WTC11 (cell line): ENCODE data around the gene DDX25. TPM values are rescaled to one million over a fixed set of nuclear protein-coding genes. Genes with fewer than 3 reads are reported as not detected.

Source experiments
- ATAC-seq: fragments of 200-7000 bp; cut with Tn5 transposase; 2 replicates; pipeline ENCODE4 v1.10.0; 2021; ENCODE audit warnings: mild to moderate bottlenecking, moderate library complexity
- CTCF ChIA-PET: fragments of 300-600 bp; sonication (Branson Sonifier 250); formaldehyde crosslinking; loops from one replicate; lab custom pipeline; 2021; ENCODE audit warnings: antibody characterized with exemption; lab: Charles Lee
- POLR2A ChIA-PET: fragments of 350-600 bp; sonication (Branson Sonifier 250); formaldehyde crosslinking; loops from one replicate; lab custom pipeline; 2021; ENCODE audit warnings: antibody characterized with exemption; lab: Charles Lee
- DNase-seq: peaks from one replicate; pipeline ENCODE4 v3.0.0; 2021; ENCODE audit warnings: low spot score
- H3K27ac Mint-ChIP-seq: 2 replicates; pipeline ENCODE4 v1.8.0; 2021; ENCODE audit warnings: mixed read lengths
- H3K27me3 Mint-ChIP-seq: 2 replicates; pipeline ENCODE4 v1.8.0; 2021; ENCODE audit warnings: low read depth, mild to moderate bottlenecking, moderate library complexity, mixed read lengths
- H3K36me3 Mint-ChIP-seq: 2 replicates; pipeline ENCODE4 v1.8.0; 2021; ENCODE audit warnings: mixed read lengths
- H3K4me1 Mint-ChIP-seq: 2 replicates; pipeline ENCODE4 v1.8.0; 2022; ENCODE audit warnings: mixed read lengths
- H3K4me3 Mint-ChIP-seq: 2 replicates; pipeline ENCODE4 v1.8.0; 2021; ENCODE audit warnings: mild to moderate bottlenecking, moderate library complexity, mixed read lengths
- H3K9me3 Mint-ChIP-seq: 2 replicates; pipeline ENCODE4 v1.8.0; 2021; ENCODE audit warnings: mixed read lengths
- AFF4 ChIP-seq: sonication (generic); formaldehyde crosslinking; IDR thresholded peaks from 2 replicates; pipeline ENCODE4 v1.8.1; 2023; ENCODE audit warnings: mild to moderate bottlenecking, missing genetic modification reagents, borderline replicate concordance
- ERG ChIP-seq: fragments of 250-450 bp; sonication (Bioruptor Pico); IDR thresholded peaks from 2 replicates; pipeline ENCODE4 v1.8.0; 2021; ENCODE audit warnings: mild to moderate bottlenecking
- FOXP1 ChIP-seq: sonication (generic); formaldehyde crosslinking; IDR thresholded peaks from 2 replicates; pipeline ENCODE4 v1.8.0; 2022; ENCODE audit warnings: missing genetic modification reagents, mild to moderate bottlenecking, moderate library complexity, borderline replicate concordance
- GTF2I ChIP-seq: fragments of 250-450 bp; sonication (Bioruptor Pico); conservative IDR thresholded peaks from 2 replicates; pipeline ENCODE4 v1.4.0; 2021; ENCODE audit warnings: mild to moderate bottlenecking
- IRF1 ChIP-seq: sonication (generic); formaldehyde crosslinking; IDR thresholded peaks from 2 replicates; pipeline ENCODE4 v1.8.0; 2023; ENCODE audit warnings: missing genetic modification reagents
- MXD4 ChIP-seq: fragments of 250-450 bp; sonication (Bioruptor Pico); IDR thresholded peaks from 2 replicates; pipeline ENCODE4 v1.8.0; 2021; ENCODE audit warnings: mild to moderate bottlenecking, moderate library complexity, borderline replicate concordance
- NFYB ChIP-seq: sonication (generic); formaldehyde crosslinking; conservative IDR thresholded peaks from 2 replicates; pipeline ENCODE4 v1.8.0; 2022; ENCODE audit warnings: low read depth, missing genetic modification reagents
- NR3C1 ChIP-seq: sonication (generic); formaldehyde crosslinking; conservative IDR thresholded peaks from 2 replicates; pipeline ENCODE4 v1.8.1; 2023; ENCODE audit warnings: low read depth, mild to moderate bottlenecking, missing genetic modification reagents
- RELA ChIP-seq: sonication (generic); formaldehyde crosslinking; IDR thresholded peaks from 2 replicates; pipeline ENCODE4 v1.8.1; 2022; ENCODE audit warnings: missing genetic modification reagents, mild to moderate bottlenecking, borderline replicate concordance
- SP1 ChIP-seq: sonication (generic); formaldehyde crosslinking; conservative IDR thresholded peaks from 2 replicates; pipeline ENCODE4 v1.8.1; 2022; ENCODE audit warnings: missing genetic modification reagents
- ZNF138 ChIP-seq: sonication (generic); formaldehyde crosslinking; conservative IDR thresholded peaks from 2 replicates; pipeline ENCODE4 v1.8.1; 2022; ENCODE audit warnings: mild to moderate bottlenecking, moderate library complexity, missing genetic modification reagents
- ZNF416 ChIP-seq: fragments of 250-450 bp; sonication (Bioruptor Pico); IDR thresholded peaks from 2 replicates; pipeline ENCODE4 v1.9.0; 2021; ENCODE audit warnings: mild to moderate bottlenecking, inconsistent platforms
- ZNF532 ChIP-seq: fragments of 250-450 bp; sonication (Bioruptor Pico); IDR thresholded peaks from 2 replicates; pipeline ENCODE4 v1.9.0; 2021; ENCODE audit warnings: mild to moderate bottlenecking, borderline replicate concordance
- total RNA-seq: library from RNA; stranded (reverse); gene quantifications from 3 replicates; pipeline ENCODE4 v1.2.3, GENCODE V29; 2021
- TF ChIP-seq, protein P1 (sequence below): fragments of 250-450 bp; sonication (Bioruptor Pico); IDR thresholded peaks from 2 replicates; pipeline ENCODE4 v2.1.2; 2022; ENCODE audit warnings: mild to moderate bottlenecking, moderate library complexity
- TF ChIP-seq, protein P2 (sequence below): sonication (generic); formaldehyde crosslinking; IDR thresholded peaks from 2 replicates; pipeline ENCODE4 v1.8.0; 2022; ENCODE audit warnings: mild to moderate bottlenecking, missing genetic modification reagents
- TF ChIP-seq, protein P3 (sequence below): fragments of 250-450 bp; sonication (Bioruptor Pico); IDR thresholded peaks from 2 replicates; pipeline ENCODE4 v1.9.0; 2021; ENCODE audit warnings: moderate library complexity, mild to moderate bottlenecking, inconsistent platforms, borderline replicate concordance

The DDX25 gene
- total RNA-seq, 1 experiment from 2014 or later, result 17.5 TPM

DNA sequence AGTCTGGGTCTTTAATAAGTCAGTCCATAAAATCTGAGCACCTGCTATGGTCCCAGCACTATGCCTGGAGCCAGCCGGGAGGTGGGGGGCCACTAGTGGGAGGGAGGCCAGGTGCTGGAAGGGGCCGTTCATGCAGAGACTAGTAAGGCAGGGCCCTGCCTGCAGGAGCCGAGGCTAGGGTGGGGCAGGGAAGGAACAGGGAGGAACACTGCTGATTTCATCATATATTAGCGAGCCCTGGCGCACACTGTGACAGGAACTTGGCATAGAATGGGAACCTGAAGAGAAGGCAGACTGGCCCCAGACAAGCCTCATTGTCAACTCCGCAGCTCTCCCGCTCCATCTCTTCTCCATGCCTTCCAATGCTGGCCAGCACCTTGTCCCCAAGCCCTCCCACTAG lies 48.7 kb downstream of the DDX25 start:
- Mint-ChIP-seq H3K36me3 (no peaks in the 10 kb centered on the region), H3K9me3 (no peaks in the 10 kb centered on the region)
- POLR2A ChIA-PET, result no interaction called here

More for the DNA sequence above, 48.7 kb downstream of the DDX25 start:
- Mint-ChIP-seq H3K27ac (no peak overlapping the region), H3K4me1 (peaks cover 8% of the 10 kb centered on the region; the same call in 1 of the 2 replicates), H3K4me3 (no peak overlapping the region), H3K27me3 (no peaks in the 10 kb centered on the region)
- CTCF ChIA-PET, result interaction anchor here (1.6 kb wide), 1 partner anchor 11 kb away, joined by 8 read pairs; no protein-coding TSS in a partner anchor
- TF ChIP-seq, protein P1, sequence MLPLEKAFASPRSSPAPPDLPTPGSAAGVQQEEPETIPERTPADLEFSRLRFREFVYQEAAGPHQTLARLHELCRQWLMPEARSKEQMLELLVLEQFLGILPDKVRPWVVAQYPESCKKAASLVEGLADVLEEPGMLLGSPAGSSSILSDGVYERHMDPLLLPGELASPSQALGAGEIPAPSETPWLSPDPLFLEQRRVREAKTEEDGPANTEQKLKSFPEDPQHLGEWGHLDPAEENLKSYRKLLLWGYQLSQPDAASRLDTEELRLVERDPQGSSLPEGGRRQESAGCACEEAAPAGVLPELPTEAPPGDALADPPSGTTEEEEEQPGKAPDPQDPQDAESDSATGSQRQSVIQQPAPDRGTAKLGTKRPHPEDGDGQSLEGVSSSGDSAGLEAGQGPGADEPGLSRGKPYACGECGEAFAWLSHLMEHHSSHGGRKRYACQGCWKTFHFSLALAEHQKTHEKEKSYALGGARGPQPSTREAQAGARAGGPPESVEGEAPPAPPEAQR (CRISPR knock-in tag), result no peak
- TF ChIP-seq ERG (CRISPR knock-in tag), result no peak
- TF ChIP-seq, protein P2, sequence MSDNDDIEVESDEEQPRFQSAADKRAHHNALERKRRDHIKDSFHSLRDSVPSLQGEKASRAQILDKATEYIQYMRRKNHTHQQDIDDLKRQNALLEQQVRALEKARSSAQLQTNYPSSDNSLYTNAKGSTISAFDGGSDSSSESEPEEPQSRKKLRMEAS (CRISPR knock-in tag), result no peak
- no peak for TF ChIP-seq GTF2I (CRISPR knock-in tag)
- TF ChIP-seq AFF4, result no peak
- TF ChIP-seq ZNF138, result no peak
- no peak for TF ChIP-seq NFYB
- TF ChIP-seq, protein P3, sequence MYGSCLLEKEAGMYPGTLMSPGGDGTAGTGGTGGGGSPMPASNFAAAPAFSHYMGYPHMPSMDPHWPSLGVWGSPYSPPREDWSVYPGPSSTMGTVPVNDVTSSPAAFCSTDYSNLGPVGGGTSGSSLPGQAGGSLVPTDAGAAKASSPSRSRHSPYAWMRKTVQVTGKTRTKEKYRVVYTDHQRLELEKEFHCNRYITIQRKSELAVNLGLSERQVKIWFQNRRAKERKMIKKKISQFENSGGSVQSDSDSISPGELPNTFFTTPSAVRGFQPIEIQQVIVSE (CRISPR knock-in tag), result no peak
- TF ChIP-seq MXD4 (CRISPR knock-in tag), result no peak
- no peak for TF ChIP-seq NR3C1 (CRISPR knock-in tag)
- TF ChIP-seq ZNF532 (CRISPR knock-in tag), result no peak
- TF ChIP-seq IRF1, result no peak
- TF ChIP-seq SP1 (CRISPR knock-in tag), result no peak
- no peak for TF ChIP-seq ZNF416
- TF ChIP-seq RELA (CRISPR knock-in tag), result no peak
- TF ChIP-seq FOXP1 (CRISPR knock-in tag), result no peak
- DNase-seq (no peak), ATAC-seq (no peak)
